IMR-90 (cell line): ENCODE results near the gene INO80. TPM values are rescaled to one million over a fixed set of nuclear protein-coding genes. Genes with fewer than 3 reads are reported as not detected.

Experiments
- ATAC-seq: fragments of 200-7000 bp; cut with Tn5 transposase; 2 replicates; pipeline ENCODE4 v1.9.1; 2020; ENCODE audit warnings: low read depth, mild to moderate bottlenecking, moderate library complexity
- BruUV-seq: library from RNA; stranded (reverse); fragments of 400-500 nt; replicated peaks from 2 replicates; lab custom pipeline; 2021; lab: Mats Ljungman, UMichigan
- CTCF ChIA-PET: fragments of 300-600 bp; formaldehyde crosslinking; extraction: SDS; loops from one replicate; lab custom pipeline; 2021; ENCODE audit warnings: antibody characterized with exemption; lab: Yijun Ruan, JAX
- POLR2A ChIA-PET: fragments of 300-600 bp; sonication (Branson Sonifier 250); formaldehyde crosslinking; loops from one replicate; lab custom pipeline; 2022; ENCODE audit warnings: antibody characterized with exemption; ENCODE audit not compliant: unreplicated experiment; lab: Charles Lee
- DNase-seq: peaks from one replicate; pipeline ENCODE4 v3.0.0; 2013
- H2AFZ ChIP-seq: replicated peaks from 2 replicates; pipeline ENCODE3; 2013; ENCODE audit warnings: low read length, mild to moderate bottlenecking; ENCODE audit not compliant: poor library complexity
- H2AK5ac ChIP-seq: 2 replicates; pipeline ENCODE4 v1.6.1; 2013; ENCODE audit warnings: low read depth, low read length, inconsistent platforms
- H2AK9ac ChIP-seq: replicated peaks from 2 replicates; pipeline ENCODE3; 2013; ENCODE audit warnings: mild to moderate bottlenecking, low read depth, low read length, moderate library complexity; ENCODE audit not compliant: poor library complexity
- H2BK120ac ChIP-seq: 2 replicates; pipeline ENCODE4 v1.6.1; 2013; ENCODE audit warnings: low read depth, low read length, inconsistent platforms
- H2BK15ac ChIP-seq: 3 replicates; pipeline ENCODE4 v1.6.1; 2013; ENCODE audit warnings: low read depth, low read length, inconsistent platforms
- H2BK20ac ChIP-seq: 2 replicates; pipeline ENCODE4 v1.6.1; 2013; ENCODE audit warnings: low read depth, mild to moderate bottlenecking, inconsistent platforms, low read length, moderate library complexity
- H2BK5ac ChIP-seq: 2 replicates; pipeline ENCODE4 v1.6.1; 2013; ENCODE audit warnings: mild to moderate bottlenecking, low read depth, low read length, inconsistent platforms; ENCODE audit not compliant: poor library complexity, severe bottlenecking
- H3K14ac ChIP-seq: replicated peaks from 2 replicates; pipeline ENCODE4 v1.6.1; 2013; ENCODE audit warnings: low read depth, low read length, inconsistent platforms
- H3K18ac ChIP-seq: 2 replicates; pipeline ENCODE4 v1.6.1; 2013; ENCODE audit warnings: low read depth, low read length, control low read depth
- H3K23ac ChIP-seq: 2 replicates; pipeline ENCODE4 v1.6.1; 2013; ENCODE audit warnings: low read depth, low read length, inconsistent platforms
- H3K27ac ChIP-seq: 2 replicates; pipeline ENCODE4 v1.5.1; 2013; ENCODE audit warnings: mild to moderate bottlenecking, control low read depth, low read length; ENCODE audit not compliant: insufficient read depth
- H3K27me3 ChIP-seq: 2 replicates; pipeline ENCODE4 v1.6.1; 2013; ENCODE audit warnings: low read length; ENCODE audit not compliant: control insufficient read depth, insufficient read depth
- H3K36me3 ChIP-seq: 2 replicates; pipeline ENCODE4 v1.6.1; 2013; ENCODE audit warnings: low read length, mixed read lengths; ENCODE audit not compliant: control insufficient read depth, insufficient read depth
- H3K4ac ChIP-seq: 2 replicates; pipeline ENCODE4 v1.6.1; 2013; ENCODE audit warnings: low read depth, low read length, inconsistent platforms
- H3K4me1 ChIP-seq: 2 replicates; pipeline ENCODE4 v1.6.1; 2013; ENCODE audit warnings: low read length, mixed read lengths; ENCODE audit not compliant: control insufficient read depth, insufficient read depth
- H3K4me2 ChIP-seq: 2 replicates; pipeline ENCODE4 v1.6.1; 2013; ENCODE audit warnings: low read depth, mild to moderate bottlenecking, control low read depth, low read length, moderate library complexity
- H3K4me3 ChIP-seq: 2 replicates; pipeline ENCODE4 v1.5.1; 2013; ENCODE audit warnings: low read depth, mild to moderate bottlenecking, control low read depth, low read length, moderate library complexity; ENCODE audit not compliant: insufficient read depth
- H3K56ac ChIP-seq: 2 replicates; pipeline ENCODE4 v1.6.1; 2013; ENCODE audit warnings: low read length, inconsistent platforms; ENCODE audit not compliant: insufficient read depth; ENCODE audit errors: extremely low read depth
- H3K79me1 ChIP-seq, 2 experiments: 2 replicates each; pipeline ENCODE4 v1.6.1; 2013; ENCODE audit warnings: low read length in 2 of 2, inconsistent platforms in 1 of 2, low read depth in 1 of 2
- H3K9ac ChIP-seq: 2 replicates; pipeline ENCODE4 v1.6.1; 2013; ENCODE audit warnings: low read depth, low read length, control low read depth
- H3K9me1 ChIP-seq: 2 replicates; pipeline ENCODE4 v1.6.1; 2013; ENCODE audit warnings: low read length, inconsistent platforms; ENCODE audit not compliant: insufficient read depth
- H3K9me3 ChIP-seq: 2 replicates; pipeline ENCODE4 v1.6.1; 2013; ENCODE audit warnings: low read length; ENCODE audit not compliant: control insufficient read depth, insufficient read depth
- H4K20me1 ChIP-seq: 2 replicates; pipeline ENCODE4 v1.6.1; 2013; ENCODE audit warnings: low read length, inconsistent platforms; ENCODE audit not compliant: insufficient read depth
- H4K5ac ChIP-seq: 2 replicates; pipeline ENCODE4 v1.6.1; 2013; ENCODE audit warnings: mild to moderate bottlenecking, low read depth, low read length, control low read depth
- H4K8ac ChIP-seq, 2 experiments: 2 replicates each; pipeline ENCODE4 v1.6.1; 2013; ENCODE audit warnings: low read depth in 2 of 2, low read length in 2 of 2, control low read depth in 1 of 2, inconsistent platforms in 1 of 2
- H4K91ac ChIP-seq: 2 replicates; pipeline ENCODE4 v1.6.1; 2013; ENCODE audit warnings: low read depth, low read length, inconsistent platforms; ENCODE audit not compliant: insufficient read depth
- CEBPB ChIP-seq: IDR thresholded peaks from 2 replicates; pipeline ENCODE4 v1.6.1; 2012; ENCODE audit warnings: low read depth, low read length, improper control_type of control experiment
- CTCF ChIP-seq: conservative IDR thresholded peaks from 2 replicates; pipeline ENCODE4 v1.5.1; 2012; ENCODE audit warnings: mild to moderate bottlenecking, low read depth, low read length, improper control_type of control experiment
- POLR2A ChIP-seq: IDR thresholded peaks from 2 replicates; pipeline ENCODE4 v1.6.1; 2012; ENCODE audit warnings: mild to moderate bottlenecking, low read depth, low read length
- RCOR1 ChIP-seq: IDR thresholded peaks from 2 replicates; pipeline ENCODE4 v1.6.1; 2012; ENCODE audit warnings: mild to moderate bottlenecking, low read length, improper control_type of control experiment; ENCODE audit not compliant: insufficient replicate concordance
- SMC3 ChIP-seq: fragments of 150-350 bp; IDR thresholded peaks from 2 replicates; pipeline ENCODE4 v1.6.1; 2016; ENCODE audit warnings: low read depth, mild to moderate bottlenecking, antibody characterized with exemption, low read length, moderate library complexity
- USF2 ChIP-seq: fragments of 150-350 bp; IDR thresholded peaks from 2 replicates; pipeline ENCODE4 v1.6.1; 2017; ENCODE audit warnings: mild to moderate bottlenecking, antibody characterized with exemption, low read length, low read depth
- WGBS, 2 experiments: methylation state at CpG; one replicate each; pipeline versions ENCODE4 v1.1.5 to v1.1.7; 2013; ENCODE audit warnings: missing lambda C conversion rate in 2 of 2; ENCODE audit not compliant: insufficient read length in 1 of 2; ENCODE audit errors: extremely low coverage in 2 of 2; 5-methylcytosine and 5-hydroxymethylcytosine counted together
- dilution Hi-C: fragments of 300-500 bp; cut with HindIII; formaldehyde crosslinking; loops from one replicate; pipeline ENCODE4 v1.14.3; 2018; ENCODE audit warnings: low sequenced_read_pairs; ENCODE audit not compliant: unreplicated experiment
- in situ Hi-C: fragments of 300-500 bp; cut with MboI; formaldehyde crosslinking; loops from 3 replicates; pipeline ENCODE4 v1.14.3; 2019; ENCODE audit warnings: low sequenced_read_pairs, inconsistent platforms, mixed read lengths
- intact Hi-C: fragments of 100-400 bp; cut with micrococcal nuclease; formaldehyde crosslinking; loops from 2 replicates; pipeline ENCODE4 v1.10.0; 2022
- polyA plus RNA-seq, 3 experiments: library from polyadenylated mRNA; depleted of rRNA; stranded (reverse); fragments of >200 nt; gene quantifications; 2 replicates each; pipeline ENCODE4 v1.2.3, GENCODE V29; 2012; ENCODE audit warnings: low replicate concordance in 1 of 3
- total RNA-seq: library from RNA; depleted of rRNA; stranded (reverse); fragments of >200 nt; gene quantifications from 2 replicates; pipeline ENCODE4 v1.2.3, GENCODE V29; 2012

INO80 gene
- total and polyA plus RNA-seq, 2 of the 4 experiments (the other 2 are of a cell fraction), result 6.0 to 13.3 TPM

GRCh38 chr15:40978141-40978540, 137.9 kb downstream of the INO80 start:
- ChIA-PET CTCF (no interaction called here), POLR2A (interaction anchor here (0.6 kb wide), 1 partner anchor 29 kb away, joined by 3 read pairs; no protein-coding TSS in a partner anchor)
- H4K8ac ChIP-seq, result peak overlapping the region in 1 of 2 experiments; percentile 52; a peak in 1 of 4 replicates
- H2BK20ac ChIP-seq, result peak overlapping the region; percentile 57; the same call in 1 of the 2 replicates
- H2AFZ ChIP-seq, result no peak overlapping the region
- H3K4me2 ChIP-seq, result no peak overlapping the region
- TF ChIP-seq POLR2A (no peak), CEBPB (no peak), USF2 (no peak), CTCF (no peak), SMC3 (no peak), RCOR1 (no peak)
- peak overlapping the region; percentile 24; the same call in 1 of the 2 replicates for H3K18ac ChIP-seq
- 88% methylated on average over 1 of the region's 2 CpGs; no CpG with 5 or more reads in 1 of the 2 experiments for WGBS, 2 experiments
- no peak overlapping the region for H4K5ac ChIP-seq
- peak overlapping the region; percentile 47 for H2BK5ac ChIP-seq
- no peak overlapping the region for H2AK9ac ChIP-seq
- no peaks in the 10 kb centered on the region for H3K9me3 ChIP-seq
- peak overlapping the region; percentile 31; the same call in 1 of the 2 replicates for H3K4ac ChIP-seq
- no peaks in the 10 kb centered on the region for H3K27me3 ChIP-seq
- peak overlapping the region; percentile 77; the same call in 1 of the 2 replicates for H2AK5ac ChIP-seq
- H3K14ac ChIP-seq, result 0 out of 2 replicates have a peak overlapping the region, but pooled peaks have one; percentile 44
- H2BK15ac ChIP-seq, result peak overlapping the region; percentile 41; the same call in 1 of the 3 replicates
- H3K4me1 ChIP-seq, result peaks cover 27% of the 10 kb centered on the region
- intact Hi-C loops, result no loop called here
- peaks cover 45% of the 10 kb centered on the region for H3K9me1 ChIP-seq
- ATAC-seq, result no peak
- dilution Hi-C loops, result no loop called here
- H3K4me3 ChIP-seq, result no peak overlapping the region
- H3K9ac ChIP-seq, result no peak overlapping the region
- DNase-seq, result no peak
- BruUV-seq, result no TSS peak
- peak overlapping the region; percentile 54; the same call in 1 of the 2 replicates for H2BK120ac ChIP-seq
- in situ Hi-C loops, result no loop called here
- peaks cover 59% of the 10 kb centered on the region for H3K36me3 ChIP-seq
- peak overlapping the region; percentile 24; the same call in 1 of the 2 replicates for H3K23ac ChIP-seq
- H3K56ac ChIP-seq, result no peak overlapping the region
- H4K20me1 ChIP-seq, result no peaks in the 10 kb centered on the region
- peaks cover 15 to 75% of the 10 kb centered on the region in 2 experiments for H3K79me1 ChIP-seq
- no peak overlapping the region for H3K27ac ChIP-seq
- peak overlapping the region; percentile 26; the same call in 1 of the 2 replicates for H4K91ac ChIP-seq
